COLO668 (cell line): ENCODE data around the gene FBXO10.

Source experiments
- DNase-seq: peaks from one replicate; lab custom pipeline; 2025; ENCODE audit not compliant: unreplicated experiment; lab: John Stamatoyannopoulos, UW

The FBXO10 gene

DNA sequence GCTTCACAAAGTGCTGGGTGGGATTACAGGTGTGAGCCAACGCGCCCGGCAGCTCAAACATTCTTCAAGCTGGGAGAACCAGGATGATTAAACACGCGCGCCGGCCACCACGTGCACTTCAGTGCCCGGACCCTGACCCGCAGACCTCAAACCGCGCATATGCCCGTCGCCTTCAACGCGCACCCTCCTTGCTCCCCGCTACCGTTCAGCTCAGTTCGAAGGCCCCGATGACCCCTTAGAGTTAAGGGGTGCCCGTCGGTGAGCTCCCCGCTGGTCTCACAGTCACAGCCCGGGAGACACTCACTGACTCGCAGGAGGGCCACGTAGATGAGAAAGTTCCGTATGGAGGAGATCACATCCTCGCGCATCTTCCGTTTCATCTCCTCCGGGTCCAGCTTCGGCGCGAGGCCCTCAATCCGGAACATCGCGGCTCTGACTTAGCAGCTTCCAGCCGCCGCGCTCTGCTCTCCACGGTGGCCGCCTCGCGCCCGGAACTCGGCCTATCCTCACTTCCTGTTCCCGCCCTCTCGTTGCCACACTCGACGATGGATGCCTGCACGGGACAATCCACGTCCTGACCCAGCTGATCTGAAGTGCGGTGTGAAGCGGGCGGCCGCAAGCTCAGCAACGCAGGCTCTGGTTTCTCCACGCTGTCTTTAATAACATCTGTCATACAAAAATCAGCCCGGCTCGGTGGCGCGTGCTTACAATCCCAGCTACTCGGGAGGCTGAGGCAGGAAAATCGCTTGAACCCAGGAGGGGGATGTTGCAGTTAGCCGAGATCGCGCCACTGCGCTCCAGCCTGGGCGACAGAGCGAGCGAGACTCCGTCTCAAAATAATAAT lies 16.1 kb upstream of the FBXO10 start, which contains the start of gene TOMM5:
Gene TOMM5 (minus strand): TSS at position 490 of the 844 bp plus-strand sequence. CDS start 65 bp downstream, at position 425.
- peak; percentile 94 for DNase-seq

DNA sequence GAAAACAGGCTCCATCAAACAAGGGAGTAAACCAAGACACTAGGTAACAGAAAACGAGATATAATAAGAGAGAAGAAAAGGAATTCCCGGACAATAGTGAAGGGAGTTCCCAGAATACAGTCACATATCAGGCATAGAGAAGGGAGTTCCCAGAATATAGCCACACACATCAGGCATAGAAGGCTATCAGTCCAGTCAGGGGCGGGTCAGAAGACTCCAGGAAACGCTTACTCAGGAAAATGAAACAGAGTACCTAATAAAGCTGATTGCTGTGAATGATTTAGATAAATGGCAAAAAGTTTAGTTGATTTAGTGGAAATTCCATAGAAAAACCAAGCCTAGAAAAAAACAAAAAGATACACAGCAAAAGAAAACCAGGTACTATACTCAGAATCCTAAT lies 11.3 kb upstream of the FBXO10 start:
- no peak for DNase-seq

DNA sequence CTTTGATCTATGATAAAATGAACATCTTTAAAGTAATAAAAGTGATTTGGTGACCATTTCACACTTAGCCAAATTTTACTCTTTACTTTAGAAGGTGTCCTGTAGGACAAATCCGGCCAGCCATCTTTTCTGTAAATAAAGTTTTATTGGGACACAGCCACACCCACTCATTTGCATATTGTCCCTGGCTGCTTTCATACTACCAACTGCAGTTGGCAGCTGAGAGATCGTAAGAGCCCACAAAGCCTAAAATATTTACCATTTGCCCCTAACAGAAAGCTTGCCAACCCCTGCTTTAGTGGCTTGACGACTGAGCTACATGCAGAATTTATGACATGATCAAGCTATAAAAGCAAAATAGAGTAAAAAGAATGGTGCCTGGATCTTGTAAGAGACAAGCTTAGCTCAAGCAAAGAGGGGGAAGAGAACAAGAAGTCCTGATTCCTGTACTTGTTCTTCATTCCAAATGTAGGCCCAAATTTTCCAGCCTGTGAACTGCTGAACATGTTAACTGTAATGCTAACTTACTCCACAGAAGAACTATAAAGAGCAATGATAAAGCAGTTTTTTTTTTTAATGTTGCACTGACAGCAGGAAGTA lies 7.4 kb upstream of the FBXO10 start:
- DNase-seq: no peak

DNA sequence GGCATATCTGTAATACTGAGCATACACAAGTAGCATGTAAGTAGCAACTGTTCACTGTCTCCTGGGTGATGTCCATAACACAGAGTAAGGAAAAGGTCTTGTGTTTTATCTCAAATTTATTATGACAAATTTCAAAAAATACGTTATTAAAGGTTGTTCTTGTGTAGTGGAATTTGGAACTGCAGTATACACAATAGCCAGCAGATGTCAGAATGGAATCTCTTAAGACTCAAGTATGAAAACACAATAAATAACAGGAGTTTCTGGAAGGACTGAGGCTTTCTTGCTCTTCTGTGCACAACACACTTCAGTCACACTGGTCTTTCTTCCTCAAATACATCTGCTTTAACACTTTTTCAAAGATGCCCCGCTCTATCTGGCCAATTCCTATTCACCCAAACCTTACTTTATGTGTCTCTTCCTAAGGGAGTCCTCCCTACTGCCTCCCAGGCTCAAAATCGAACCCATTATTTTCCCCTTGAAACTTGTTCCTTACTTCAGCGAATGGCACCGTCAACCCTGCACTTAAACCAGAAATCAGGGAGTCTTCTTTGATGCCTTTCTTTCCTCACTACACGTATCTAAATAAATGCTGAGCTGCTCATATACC lies 6.5 kb upstream of the FBXO10 start:
- DNase-seq: no peak

DNA sequence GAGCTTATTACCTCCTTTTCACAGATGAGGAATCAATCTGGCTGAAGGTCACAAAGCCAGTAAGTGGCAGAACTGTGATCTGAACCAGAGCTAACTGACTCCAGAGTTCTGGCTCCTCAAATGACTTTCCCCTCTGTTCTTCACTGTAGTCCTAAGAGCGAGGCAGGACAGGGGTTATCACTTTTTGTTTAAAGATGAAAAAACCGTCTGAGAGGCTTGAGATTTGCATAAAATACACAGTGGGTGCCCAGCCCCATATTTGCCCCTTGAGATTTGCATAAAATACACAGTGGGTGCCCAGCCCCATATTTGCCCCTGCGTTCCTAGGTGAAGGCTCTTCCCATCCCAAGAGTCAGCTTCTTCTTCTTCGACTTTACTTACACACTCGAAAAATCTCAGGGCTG lies 667 bp downstream of the FBXO10 start:
- peak; percentile 33 for DNase-seq

GRCh38 chr9:37575001-37575400 lies 1.2 kb downstream of the FBXO10 start:
- no peak for DNase-seq

GRCh38 chr9:37574241-37574721 lies 1.9 kb downstream of the FBXO10 start:
- DNase-seq: no peak

- DNase-seq: no peak
Observed at GRCh38 chr9:37571282-37571681, 4.9 kb downstream of the FBXO10 start.

GRCh38 chr9:37566716-37567115 lies 9.5 kb downstream of the FBXO10 start:
- no peak for DNase-seq

- no peak for DNase-seq
Observed at GRCh38 chr9:37565661-37566618, 10.2 kb downstream of the FBXO10 start.

GRCh38 chr9:37564916-37565315 lies 11.3 kb downstream of the FBXO10 start:
- no peak for DNase-seq

DNA sequence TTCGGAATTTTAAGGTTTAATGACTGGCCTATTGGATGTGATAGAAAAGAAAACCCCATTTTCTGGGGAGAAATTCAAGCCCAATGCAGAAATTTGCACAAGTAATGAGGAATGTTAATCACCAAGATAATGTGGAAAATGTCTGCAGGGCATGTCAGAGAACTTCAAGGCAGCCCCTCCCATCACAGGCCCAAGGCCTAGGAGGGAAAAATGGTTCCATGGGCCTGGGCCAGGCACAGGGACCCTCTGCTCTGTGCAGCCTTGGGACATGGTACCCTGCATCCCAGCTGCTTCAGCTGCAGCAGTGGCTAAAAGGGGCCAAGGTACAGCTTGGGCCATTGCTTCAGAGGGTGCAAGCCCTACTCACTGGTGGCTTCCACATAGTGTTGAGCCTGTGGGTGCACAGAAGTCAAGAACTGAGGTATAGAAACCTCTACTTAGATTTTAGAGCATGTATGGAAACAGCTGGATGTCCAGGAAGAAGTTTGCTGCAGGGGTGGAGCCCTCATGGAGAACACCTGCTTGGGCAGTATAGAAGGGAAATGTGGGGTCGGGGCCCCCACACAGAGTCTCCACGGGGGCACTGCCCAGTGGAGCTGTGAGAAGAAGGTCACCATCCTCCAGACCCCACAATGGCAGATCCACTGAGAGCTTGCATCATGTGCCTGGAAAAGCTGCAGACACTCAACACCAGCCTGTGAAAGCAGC lies 12.2 kb downstream of the FBXO10 start:
- no peak for DNase-seq

GRCh38 chr9:37562826-37563225 lies 13.4 kb downstream of the FBXO10 start:
- DNase-seq: no peak

DNA sequence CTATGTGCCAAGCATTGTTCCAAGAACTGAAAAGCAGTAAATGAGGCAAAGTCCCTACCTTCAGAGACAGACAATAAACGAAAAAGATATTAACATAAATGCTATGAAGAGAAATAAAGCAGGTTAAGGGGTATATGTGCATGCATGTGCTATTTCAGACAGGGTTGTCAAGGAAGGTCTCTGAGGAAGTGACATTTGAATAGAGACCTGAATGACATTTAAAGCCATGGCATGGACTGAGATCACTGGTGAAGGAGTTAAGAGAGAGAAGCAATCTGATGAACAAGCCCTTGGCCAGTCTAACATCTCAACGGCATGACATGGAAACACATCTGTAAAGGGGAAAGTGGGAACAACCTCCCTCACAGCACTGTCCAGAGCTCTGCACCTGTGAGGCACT lies 14.5 kb downstream of the FBXO10 start:
- DNase-seq: no peak

- DNase-seq: no peak
Observed at GRCh38 chr9:37559855-37560592, 16.2 kb downstream of the FBXO10 start.

GRCh38 chr9:37559125-37559524 lies 17.1 kb downstream of the FBXO10 start:
- no peak for DNase-seq

DNA sequence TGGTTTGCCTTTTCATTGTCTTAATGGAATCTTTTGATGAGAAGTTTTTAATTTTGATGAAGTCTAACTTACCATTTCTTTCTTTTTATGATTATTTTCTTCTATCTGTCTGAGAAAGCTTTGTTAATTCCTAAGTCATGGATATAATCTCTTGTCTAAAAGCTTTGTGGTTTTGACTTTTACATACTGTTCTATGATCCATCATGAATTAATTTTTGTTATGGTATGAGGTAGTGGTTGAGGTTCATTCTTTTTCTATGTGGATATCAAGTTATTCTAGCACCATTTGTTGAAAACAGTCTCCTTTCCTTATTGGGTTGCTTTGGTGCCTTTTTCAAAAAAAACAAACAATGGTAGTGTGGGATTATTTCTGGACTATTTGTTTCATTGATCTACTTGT lies 20.4 kb downstream of the FBXO10 start:
- no peak for DNase-seq

DNA sequence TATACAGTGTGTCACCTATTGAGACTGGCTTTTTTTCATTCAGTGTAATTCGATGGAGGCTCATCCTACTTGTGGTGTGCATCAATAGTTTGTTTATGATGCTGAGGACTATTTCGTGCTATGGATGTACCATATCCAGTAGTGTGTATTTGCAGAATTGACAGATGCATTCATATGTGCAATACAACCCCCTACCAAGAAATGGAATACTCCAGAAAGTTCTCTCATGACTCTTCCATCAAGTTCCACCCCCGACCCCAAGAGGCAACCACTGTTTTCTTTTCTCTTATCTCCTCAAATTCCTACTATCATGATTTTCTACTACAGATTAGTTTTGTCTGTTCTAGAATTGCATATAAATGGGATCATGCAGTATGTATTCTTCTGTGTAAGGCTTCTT lies 21.9 kb downstream of the FBXO10 start:
- DNase-seq: no peak

DNA sequence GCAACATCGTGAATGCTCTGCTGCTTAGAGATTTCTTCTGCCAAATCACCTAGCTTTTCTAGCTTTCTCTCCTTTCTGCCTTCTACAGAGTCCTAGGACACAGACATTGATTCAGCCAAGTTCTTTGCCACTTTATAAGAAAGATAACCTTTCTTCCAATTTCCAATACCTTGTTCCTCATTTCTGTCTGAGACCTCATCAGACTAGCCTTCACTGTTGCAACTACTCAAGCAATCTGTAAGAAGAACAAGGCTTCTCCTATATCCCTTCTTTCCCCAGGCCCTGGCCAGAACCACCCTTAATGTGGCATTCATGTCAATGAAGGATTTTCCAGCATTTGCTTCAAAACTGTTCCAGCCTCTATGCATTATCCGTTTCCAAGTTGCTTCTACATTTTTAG lies 24.3 kb downstream of the FBXO10 start:
- DNase-seq: no peak

- DNase-seq: no peak
Observed at GRCh38 chr9:37551468-37551867, 24.7 kb downstream of the FBXO10 start.
